Left ventricle myocardium inferior (tissue), 1 donor: ENCODE measurements around the gene PSMB7. TPM values are rescaled to one million over a fixed set of nuclear protein-coding genes. Genes with fewer than 3 reads are reported as not detected.

Experiments
- DNase-seq: peaks from one replicate; pipeline ENCODE4 v3.0.0-alpha.2; 2020
- H3K27ac ChIP-seq: fragments of 200-600 bp; replicated peaks from 2 replicates; pipeline ENCODE4 v1.8.0; 2021
- H3K27me3 ChIP-seq: fragments of 200-600 bp; 2 replicates; pipeline ENCODE4 v1.8.0; 2021; ENCODE audit warnings: low read depth
- H3K36me3 ChIP-seq: fragments of 200-600 bp; 2 replicates; pipeline ENCODE4 v1.8.0; 2021
- H3K4me1 ChIP-seq: fragments of 200-600 bp; 2 replicates; pipeline ENCODE4 v1.8.0; 2021
- H3K4me3 ChIP-seq: fragments of 200-600 bp; 2 replicates; pipeline ENCODE4 v1.8.0; 2021; ENCODE audit warnings: mild to moderate bottlenecking, moderate library complexity
- H3K9me3 ChIP-seq: fragments of 200-600 bp; replicated peaks from 2 replicates; pipeline ENCODE4 v1.8.0; 2021
- CTCF ChIP-seq: fragments of 200-600 bp; IDR thresholded peaks from 2 replicates; pipeline ENCODE4 v1.8.0; 2021; ENCODE audit warnings: antibody characterized with exemption, mild to moderate bottlenecking, borderline replicate concordance
- intact Hi-C: fragments of 100-400 bp; cut with micrococcal nuclease; formaldehyde crosslinking; loops from one replicate; pipeline ENCODE4 v1.11.0; 2022
- total RNA-seq: library from RNA; stranded (reverse); fragmentation: NEBNext Ultra II Directional; extraction: Animal tissue kit (Norgen Biotek cat#: 25700); gene quantifications from one replicate; pipeline ENCODE4 v1.2.1, GENCODE V29; 2021
- donor health status: DM: no; HTN: yes; CAD: no; lungs with severe emphysema.

PSMB7 gene
- total RNA-seq, 1 donor from 2014 or later, result 159 TPM

DNA sequence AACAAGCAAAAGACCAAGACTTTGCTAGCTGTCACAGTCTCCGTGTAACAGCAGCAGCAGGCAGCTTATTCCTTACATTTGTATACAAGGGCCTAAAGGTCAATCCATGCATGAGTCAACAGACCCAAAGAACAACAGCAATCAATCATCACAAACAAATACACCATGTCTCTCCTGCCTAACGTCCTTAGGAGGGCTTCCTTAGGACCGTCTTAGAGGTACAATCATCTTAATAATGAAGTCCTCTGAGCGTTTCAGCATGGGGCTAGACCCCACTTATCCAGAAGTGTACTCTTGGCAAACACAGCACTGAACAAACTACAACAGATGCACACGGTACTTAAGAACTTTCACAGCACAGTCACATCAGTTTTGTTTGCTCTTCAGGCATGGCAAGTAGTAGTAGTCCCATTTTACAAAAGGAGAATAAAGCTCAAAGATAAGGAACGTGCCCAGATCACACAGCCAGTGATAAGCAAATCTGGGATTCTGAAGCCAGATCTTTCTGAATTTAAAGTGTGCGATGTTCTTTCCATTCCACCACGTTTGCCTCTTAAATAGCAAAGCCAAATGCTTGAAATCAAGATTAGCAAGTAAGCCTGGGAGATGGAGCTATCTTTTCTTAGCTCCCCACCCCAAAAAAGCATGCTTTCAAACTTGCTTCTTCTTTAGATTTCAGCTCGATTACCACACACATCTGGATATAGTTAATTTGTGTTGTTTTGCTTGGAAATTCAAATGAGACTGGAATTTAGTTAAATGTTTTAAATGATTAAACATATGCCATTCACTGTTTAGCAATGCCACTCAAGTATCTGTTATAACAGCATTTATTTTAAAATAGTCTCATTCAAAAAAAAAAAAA is 24.2 kb downstream of the PSMB7 start:
- Histone ChIP-seq H3K27ac (no peak overlapping the region), H3K4me1 (peaks cover 67% of the 10 kb centered on the region), H3K4me3 (no peak overlapping the region), H3K36me3 (peaks cover 7% of the 10 kb centered on the region), H3K27me3 (no peaks in the 10 kb centered on the region), H3K9me3 (no peaks in the 10 kb centered on the region)
- no peak for TF ChIP-seq CTCF
- no peak for DNase-seq
- intact Hi-C loops, result no loop called here

- no peak for DNase-seq
- TF ChIP-seq CTCF, result no peak
- Histone ChIP-seq H3K27me3 (no peaks in the 10 kb centered on the region), H3K4me3 (no peak overlapping the region), H3K36me3 (peaks cover 6% of the 10 kb centered on the region), H3K9me3 (no peaks in the 10 kb centered on the region), H3K4me1 (peaks cover 80% of the 10 kb centered on the region), H3K27ac (no peak overlapping the region)
- intact Hi-C loops, result no loop called here
Measured at GRCh38 chr9:124389146-124389939, 25.9 kb downstream of the PSMB7 start.

DNA sequence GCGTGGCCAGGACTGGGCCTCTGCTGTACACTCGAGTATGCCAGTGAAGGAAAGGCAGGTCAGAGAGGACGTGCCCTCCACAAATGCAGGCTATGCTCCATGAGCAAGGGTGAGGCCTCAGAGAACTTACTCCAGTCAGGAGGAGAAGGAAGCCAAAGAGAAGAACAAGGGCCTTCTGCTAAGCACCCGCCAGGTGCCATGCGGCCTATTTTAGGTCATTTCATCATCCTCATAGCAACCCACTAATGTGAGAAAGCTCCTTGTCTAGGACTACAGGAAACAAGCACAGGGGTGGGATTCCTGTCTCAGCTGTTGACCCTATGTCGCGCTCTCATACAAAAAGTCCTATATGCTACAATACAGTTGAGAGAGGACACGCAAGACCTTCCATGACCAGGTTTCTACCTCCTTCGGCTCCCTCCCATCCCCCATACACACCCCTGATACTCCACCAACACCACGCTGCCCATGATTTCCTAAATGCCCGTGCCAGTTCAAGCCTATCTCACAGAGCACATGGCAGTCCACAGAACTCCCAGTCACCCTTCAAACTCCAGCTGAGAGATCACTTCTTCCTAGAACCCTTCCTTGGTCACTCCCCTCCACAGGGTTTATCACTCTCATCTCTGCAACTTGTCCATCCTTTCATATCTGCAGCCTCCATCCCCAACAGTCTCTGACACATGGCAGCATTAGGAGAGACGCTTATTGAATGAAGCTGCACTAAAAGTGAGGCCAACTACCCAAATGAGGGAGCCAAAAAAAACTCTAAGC is 26.8 kb downstream of the PSMB7 start:
- Histone ChIP-seq H3K4me3 (no peak overlapping the region), H3K4me1 (peaks cover 80% of the 10 kb centered on the region), H3K27ac (no peak overlapping the region), H3K27me3 (no peaks in the 10 kb centered on the region), H3K9me3 (no peaks in the 10 kb centered on the region), H3K36me3 (peaks cover 5% of the 10 kb centered on the region)
- intact Hi-C loops, result no loop called here
- TF ChIP-seq CTCF, result no peak
- DNase-seq, result no peak

DNA sequence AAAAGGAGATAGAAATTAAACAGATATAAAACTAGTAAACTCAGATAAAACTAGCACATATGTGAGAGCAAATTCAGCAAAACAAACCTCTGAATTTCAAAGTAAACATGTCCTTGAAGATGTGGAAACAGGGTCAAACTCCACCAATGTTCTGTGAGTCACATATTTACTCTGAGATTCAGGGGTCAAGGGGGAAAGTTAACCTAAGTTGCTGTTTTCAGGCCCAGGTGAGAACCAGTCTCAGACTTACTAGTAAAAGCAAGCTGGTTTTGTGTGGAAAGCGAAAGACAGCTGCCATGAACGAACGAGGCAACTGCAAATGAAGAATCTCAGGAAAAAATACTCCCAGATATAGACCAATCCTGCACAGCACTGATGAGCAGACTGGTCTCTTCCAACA is 29.0 kb downstream of the PSMB7 start:
- H3K27me3 ChIP-seq, result no peaks in the 10 kb centered on the region
- peaks cover 63% of the 10 kb centered on the region for H3K4me1 ChIP-seq
- H3K36me3 ChIP-seq, result peaks cover 8% of the 10 kb centered on the region
- H3K27ac ChIP-seq, result no peak overlapping the region
- H3K9me3 ChIP-seq, result no peaks in the 10 kb centered on the region
- intact Hi-C loops, result no loop called here
- TF ChIP-seq CTCF, result no peak
- DNase-seq, result no peak
- no peak overlapping the region for H3K4me3 ChIP-seq

DNA sequence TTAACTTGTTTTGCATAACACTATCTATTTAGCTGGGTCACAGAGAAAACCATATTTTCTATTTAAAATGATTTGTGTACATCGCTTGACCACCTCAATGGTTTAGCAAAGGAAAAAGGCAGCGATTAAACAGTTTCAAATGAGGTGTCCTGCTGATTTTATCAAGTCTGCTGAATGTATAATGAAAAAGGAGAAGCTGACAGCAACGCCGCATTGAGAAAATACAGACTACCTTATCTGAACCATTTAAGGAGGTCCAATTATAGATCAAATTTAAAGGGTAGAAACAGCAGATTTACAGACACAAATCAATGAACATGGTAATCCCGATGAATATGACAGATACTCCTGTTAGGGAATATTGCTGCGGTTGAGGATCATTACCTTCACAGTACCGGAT is 29.6 kb downstream of the PSMB7 start:
- peaks cover 57% of the 10 kb centered on the region for H3K4me1 ChIP-seq
- H3K27ac ChIP-seq, result no peak overlapping the region
- H3K27me3 ChIP-seq, result no peaks in the 10 kb centered on the region
- intact Hi-C loops, result no loop called here
- no peak for DNase-seq
- no peaks in the 10 kb centered on the region for H3K9me3 ChIP-seq
- H3K4me3 ChIP-seq, result no peak overlapping the region
- H3K36me3 ChIP-seq, result peaks cover 8% of the 10 kb centered on the region
- TF ChIP-seq CTCF, result no peak
